PC-9 (cell line): ENCODE measurements around the gene LMTK3. TPM values are rescaled to one million over a fixed set of nuclear protein-coding genes. Genes with fewer than 3 reads are reported as not detected.

ENCODE experiments used
- BruUV-seq: library from RNA; stranded (reverse); fragments of 400-500 nt; replicated peaks from 2 replicates; lab custom pipeline; 2021; lab: Mats Ljungman, UMichigan
- CTCF ChIA-PET: fragments of 300-600 bp; sonication (Branson Sonifier 250); formaldehyde crosslinking; loops from one replicate; lab custom pipeline; 2022; ENCODE audit warnings: antibody characterized with exemption; lab: Charles Lee
- POLR2A ChIA-PET: fragments of 300-600 bp; sonication (Branson Sonifier 250); formaldehyde crosslinking; loops from one replicate; lab custom pipeline; 2022; ENCODE audit warnings: antibody characterized with exemption; ENCODE audit not compliant: unreplicated experiment; lab: Charles Lee
- DNase-seq, 2 experiments: peaks; one replicate each; pipeline versions ENCODE4 v3.0.0 to v3.0.0-alpha.2; 2015 to 2022; ENCODE audit warnings: mixed read lengths in 1 of 2
- H2AFZ ChIP-seq: fragments of 200-600 bp; sonication (generic); 2 replicates; pipeline ENCODE4 v1.8.1; 2017; ENCODE audit warnings: antibody characterized with exemption
- H3F3A ChIP-seq: fragments of 200-600 bp; sonication (generic); 2 replicates; pipeline ENCODE4 v1.8.1; 2017; ENCODE audit warnings: antibody characterized with exemption, mild to moderate bottlenecking, low read depth; ENCODE audit not compliant: insufficient read depth
- H3K27ac ChIP-seq: fragments of 200-600 bp; sonication (generic); 2 replicates; pipeline ENCODE4 v1.6.1; 2016; ENCODE audit warnings: mixed run types
- H3K27me3 ChIP-seq: fragments of 200-600 bp; sonication (generic); 2 replicates; pipeline ENCODE4 v1.6.1; 2016; ENCODE audit warnings: low read depth, mixed run types; ENCODE audit not compliant: insufficient read depth
- H3K36me3 ChIP-seq: fragments of 200-600 bp; sonication (generic); 2 replicates; pipeline ENCODE4 v1.6.1; 2016; ENCODE audit warnings: low read depth, mixed run types
- H3K4me1 ChIP-seq: fragments of 200-600 bp; sonication (generic); replicated peaks from 2 replicates; pipeline ENCODE4 v1.6.1; 2016; ENCODE audit warnings: mixed run types; ENCODE audit not compliant: insufficient read depth
- H3K4me2 ChIP-seq: fragments of 200-600 bp; sonication (generic); 2 replicates; pipeline ENCODE4 v1.6.1; 2017; ENCODE audit warnings: mixed run types
- H3K4me3 ChIP-seq: fragments of 200-600 bp; sonication (generic); 2 replicates; pipeline ENCODE4 v1.6.1; 2016; ENCODE audit warnings: mixed run types
- H3K79me2 ChIP-seq: fragments of 200-600 bp; sonication (generic); 2 replicates; pipeline ENCODE4 v1.6.1; 2017; ENCODE audit warnings: low read depth, mixed run types
- H3K9me2 ChIP-seq: fragments of 200-600 bp; sonication (generic); 2 replicates; pipeline ENCODE4 v1.8.1; 2017; ENCODE audit warnings: mild to moderate bottlenecking; ENCODE audit not compliant: insufficient read depth
- H3K9me3 ChIP-seq: fragments of 200-600 bp; sonication (generic); 2 replicates; pipeline ENCODE4 v1.8.1; 2016; ENCODE audit warnings: low read depth; ENCODE audit not compliant: insufficient read depth
- H4K20me1 ChIP-seq: fragments of 200-600 bp; sonication (generic); 2 replicates; pipeline ENCODE4 v1.8.1; 2017; ENCODE audit not compliant: insufficient read depth
- EZH2 ChIP-seq: fragments of 200-600 bp; sonication (generic); IDR thresholded peaks from 2 replicates; pipeline ENCODE4 v1.8.0; 2017; ENCODE audit warnings: antibody characterized with exemption, low read depth
- intact Hi-C: fragments of 100-400 bp; cut with micrococcal nuclease; formaldehyde crosslinking; loops from one replicate; pipeline ENCODE4 v1.10.0; 2022; ENCODE audit not compliant: unreplicated experiment
- total RNA-seq: library from RNA; stranded (reverse); gene quantifications from 2 replicates; pipeline ENCODE4 v1.2.3, GENCODE V29; 2021
- TF ChIP-seq, protein P1 (sequence below): fragments of 200-600 bp; sonication (generic); conservative IDR thresholded peaks from 2 replicates; pipeline ENCODE4 v1.6.1; 2017; ENCODE audit warnings: mixed run types, antibody characterized with exemption, mild to moderate bottlenecking, moderate library complexity

The LMTK3 gene
- total RNA-seq, 1 experiment from 2014 or later: 13.9 TPM

DNA sequence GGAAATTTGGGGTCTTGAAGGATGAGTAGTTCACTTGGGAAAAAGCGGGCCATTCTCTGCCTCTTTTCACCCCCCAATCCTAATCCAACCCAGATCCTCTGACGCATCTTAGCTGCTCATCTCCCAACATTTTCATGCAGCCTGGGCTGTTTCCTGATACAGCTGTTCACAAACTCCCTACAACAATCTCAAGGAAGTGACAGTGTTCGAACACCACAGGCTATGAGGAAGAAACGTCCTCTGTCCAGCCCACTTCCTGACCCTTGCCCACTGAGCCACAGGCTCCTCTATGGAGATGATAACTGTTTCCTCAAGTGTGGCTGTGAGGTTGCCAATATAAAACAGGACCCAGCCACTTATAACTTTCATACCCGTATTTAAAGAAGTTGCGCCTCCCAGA lies 16.2 kb downstream of the LMTK3 start:
- peaks cover 41% of the 10 kb centered on the region for H3F3A ChIP-seq
- CTCF ChIA-PET: no interaction called here
- no peak for TF ChIP-seq EZH2
- TF ChIP-seq, protein P1, sequence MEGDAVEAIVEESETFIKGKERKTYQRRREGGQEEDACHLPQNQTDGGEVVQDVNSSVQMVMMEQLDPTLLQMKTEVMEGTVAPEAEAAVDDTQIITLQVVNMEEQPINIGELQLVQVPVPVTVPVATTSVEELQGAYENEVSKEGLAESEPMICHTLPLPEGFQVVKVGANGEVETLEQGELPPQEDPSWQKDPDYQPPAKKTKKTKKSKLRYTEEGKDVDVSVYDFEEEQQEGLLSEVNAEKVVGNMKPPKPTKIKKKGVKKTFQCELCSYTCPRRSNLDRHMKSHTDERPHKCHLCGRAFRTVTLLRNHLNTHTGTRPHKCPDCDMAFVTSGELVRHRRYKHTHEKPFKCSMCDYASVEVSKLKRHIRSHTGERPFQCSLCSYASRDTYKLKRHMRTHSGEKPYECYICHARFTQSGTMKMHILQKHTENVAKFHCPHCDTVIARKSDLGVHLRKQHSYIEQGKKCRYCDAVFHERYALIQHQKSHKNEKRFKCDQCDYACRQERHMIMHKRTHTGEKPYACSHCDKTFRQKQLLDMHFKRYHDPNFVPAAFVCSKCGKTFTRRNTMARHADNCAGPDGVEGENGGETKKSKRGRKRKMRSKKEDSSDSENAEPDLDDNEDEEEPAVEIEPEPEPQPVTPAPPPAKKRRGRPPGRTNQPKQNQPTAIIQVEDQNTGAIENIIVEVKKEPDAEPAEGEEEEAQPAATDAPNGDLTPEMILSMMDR: no peak
- peak overlapping the region; percentile 88; the same call in 1 of the 2 replicates for H3K4me2 ChIP-seq
- peaks cover 21% of the 10 kb centered on the region for H3K4me1 ChIP-seq
- intact Hi-C loops: no loop called here
- no TSS peak for BruUV-seq
- no peaks in the 10 kb centered on the region for H4K20me1 ChIP-seq
- H3K4me3 ChIP-seq: no peak overlapping the region
- no peaks in the 10 kb centered on the region for H3K9me2 ChIP-seq
- H3K9me3 ChIP-seq: no peaks in the 10 kb centered on the region
- H3K79me2 ChIP-seq: peaks cover 18% of the 10 kb centered on the region; the same call in 1 of the 2 replicates
- no peaks in the 10 kb centered on the region for H3K27me3 ChIP-seq
- no peaks in the 10 kb centered on the region for H3K36me3 ChIP-seq
- no peak overlapping the region for H2AFZ ChIP-seq
- POLR2A ChIA-PET: no interaction called here
- peak overlapping the region; percentile 39; the same call in 1 of the 2 replicates for H3K27ac ChIP-seq
- DNase-seq: no peak

DNA sequence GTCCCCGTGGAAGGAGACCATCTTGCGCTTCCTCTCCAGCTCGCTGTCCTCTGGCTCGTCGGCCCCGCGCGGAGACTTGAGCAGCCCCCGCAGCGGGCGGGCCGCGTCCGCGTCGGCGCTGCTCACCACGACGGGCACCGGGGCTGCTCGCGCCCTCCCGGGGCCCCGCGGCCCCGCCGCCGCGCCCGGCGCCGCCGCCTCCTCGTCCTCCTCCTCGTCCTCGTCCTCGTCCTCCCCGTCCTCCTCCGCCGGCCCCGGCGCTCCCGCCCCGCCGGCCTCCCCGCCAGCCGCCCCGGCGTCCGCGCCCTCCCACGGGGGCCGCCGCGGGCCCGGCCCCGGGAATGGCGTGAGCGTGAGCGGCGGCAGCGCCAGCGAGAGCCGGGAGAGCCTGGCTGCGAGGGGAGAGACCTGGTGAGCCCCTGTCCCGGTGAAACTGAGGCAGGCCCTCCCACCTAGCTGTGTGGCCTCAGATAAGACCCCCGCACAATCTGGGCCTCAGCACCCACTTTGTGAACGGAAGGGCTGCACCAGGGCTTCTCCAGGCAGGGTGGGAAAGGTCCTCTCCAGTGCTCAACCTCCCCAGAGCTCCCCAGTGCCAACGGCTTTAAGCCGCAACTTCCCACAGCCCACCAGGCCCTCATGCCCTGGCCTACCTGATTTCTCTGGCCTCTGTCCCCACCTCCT lies 17.8 kb downstream of the LMTK3 start:
- CTCF ChIA-PET: interaction anchor here (0.5 to 1.7 kb wide), 10 partner anchors 11 to 680 kb away, joined by 3 to 17 read pairs (median 5); partner anchors contain the start of genes GYS1 and RUVBL2
- Histone ChIP-seq H3K27me3 (no peaks in the 10 kb centered on the region), H3K4me1 (peaks cover 31% of the 10 kb centered on the region), H3K4me2 (peak overlapping the region; percentile 88), H4K20me1 (no peaks in the 10 kb centered on the region), H2AFZ (peak overlapping the region; percentile 77; the same call in 1 of the 2 replicates), H3K36me3 (no peaks in the 10 kb centered on the region), H3K9me2 (no peaks in the 10 kb centered on the region), H3K4me3 (peak overlapping the region; percentile 77), H3F3A (peaks cover 55% of the 10 kb centered on the region), H3K9me3 (no peaks in the 10 kb centered on the region), H3K79me2 (peaks cover 15% of the 10 kb centered on the region; the same call in 1 of the 2 replicates), H3K27ac (peak overlapping the region; percentile 62)
- no TSS peak for BruUV-seq
- TF ChIP-seq, protein P1: no peak
- no peak for TF ChIP-seq EZH2
- intact Hi-C loops: loop anchor here (1.0 to 2.0 kb wide), 3 partner anchors 7 to 221 kb away; partner anchors contain the start of gene CYTH2
- POLR2A ChIA-PET: interaction anchor here (0.5 to 1.5 kb wide), 13 partner anchors 8 to 407 kb away, joined by 3 to 46 read pairs (median 7); partner anchors contain the start of genes KDELR1, SYNGR4 and TMEM143
- DNase-seq: no peak

DNA sequence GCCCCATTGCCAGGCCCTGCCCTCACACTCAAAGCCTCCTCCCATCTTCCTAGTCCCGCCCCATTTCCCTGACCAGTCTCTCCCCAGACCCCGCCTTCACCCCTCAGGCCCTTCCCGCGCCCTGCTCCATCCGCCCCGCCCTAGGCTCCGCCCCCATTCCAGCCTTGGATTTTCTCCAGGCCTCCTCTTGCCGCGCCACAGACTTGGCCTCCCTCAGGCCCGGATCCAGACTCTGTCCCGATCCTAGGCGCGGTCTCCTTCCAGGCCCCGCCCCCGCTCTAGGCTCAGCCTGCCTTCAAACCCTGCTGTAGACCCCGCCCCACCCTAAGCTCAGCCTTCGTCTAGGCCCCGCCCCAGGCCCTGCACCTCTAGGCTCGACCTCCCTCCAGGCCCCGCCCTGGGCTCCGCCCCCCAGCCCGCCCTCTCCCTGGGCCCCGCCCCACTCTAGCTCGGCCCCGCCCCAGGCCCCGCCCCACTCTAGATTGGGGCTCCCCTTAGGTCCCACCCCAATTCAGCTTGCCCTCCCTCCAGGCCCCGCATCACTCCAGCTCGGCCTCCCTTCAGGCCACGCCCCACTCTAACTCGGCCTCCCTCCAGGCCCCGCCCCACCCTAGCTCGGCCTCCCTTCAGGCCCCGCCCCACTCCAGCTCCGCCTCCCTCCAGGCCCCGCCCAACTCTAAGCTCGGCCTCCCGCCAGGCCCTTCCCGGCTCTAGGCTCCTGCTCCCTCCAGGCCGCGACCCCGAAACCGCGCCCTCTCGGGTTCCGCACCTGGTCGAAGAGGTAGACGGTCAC lies 18.5 kb downstream of the LMTK3 start:
- no TSS peak for BruUV-seq
- POLR2A ChIA-PET: interaction anchor here (0.5 to 1.5 kb wide), 21 partner anchors 9 to 844 kb away, joined by 3 to 46 read pairs (median 7); partner anchors contain the start of genes KDELR1, RPL18, SPHK2 and SYNGR4
- peak overlapping the region; percentile 77; the same call in 1 of the 2 replicates for H2AFZ ChIP-seq
- TF ChIP-seq EZH2: no peak
- peaks cover 39% of the 10 kb centered on the region for H3K4me1 ChIP-seq
- intact Hi-C loops: loop anchor here (1.0 to 2.0 kb wide), 3 partner anchors 8 to 220 kb away; partner anchors contain the start of gene CYTH2
- no peaks in the 10 kb centered on the region for H3K9me3 ChIP-seq
- H3K4me2 ChIP-seq: peak overlapping the region; percentile 66
- H3F3A ChIP-seq: peaks cover 62% of the 10 kb centered on the region
- H4K20me1 ChIP-seq: no peaks in the 10 kb centered on the region
- CTCF ChIA-PET: interaction anchor here (0.5 to 1.7 kb wide), 11 partner anchors 9 to 527 kb away, joined by 3 to 17 read pairs (median 5); partner anchors contain the start of genes GYS1 and RUVBL2
- H3K79me2 ChIP-seq: peaks cover 15% of the 10 kb centered on the region; the same call in 1 of the 2 replicates
- H3K27me3 ChIP-seq: no peaks in the 10 kb centered on the region
- no peaks in the 10 kb centered on the region for H3K9me2 ChIP-seq
- peak; percentile 95 to 99 for DNase-seq
- peak overlapping the region; percentile 77; the same call in 1 of the 2 replicates for H3K4me3 ChIP-seq
- peak overlapping the region; percentile 62 for H3K27ac ChIP-seq
- H3K36me3 ChIP-seq: no peaks in the 10 kb centered on the region
